Measurements from ENCODE around the gene ANO4.

GRCh38 chr12:101086490-101087135 lies 292.0 kb downstream of the ANO4 start:
- TF ChIP-seq CTCF (IDR thresholded peaks at IDR 0.05; ENCODE audit: low read depth, low read length) (no peak), POLR2A (IDR thresholded peaks at IDR 0.05; ENCODE audit: extremely low read depth, insufficient read length) (no peak), MYC (IDR thresholded peaks at IDR 0.05; ENCODE audit: low read depth, low read length) (no peak)
- TF ChIP-seq, protein P1, sequence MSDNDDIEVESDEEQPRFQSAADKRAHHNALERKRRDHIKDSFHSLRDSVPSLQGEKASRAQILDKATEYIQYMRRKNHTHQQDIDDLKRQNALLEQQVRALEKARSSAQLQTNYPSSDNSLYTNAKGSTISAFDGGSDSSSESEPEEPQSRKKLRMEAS (IDR thresholded peaks at IDR 0.05; ENCODE audit: low read depth, low read length), result no peak

All from NB4 (cell line).